H1 (cell line): ENCODE measurements around the gene STARD7. TPM values are rescaled to one million over a fixed set of nuclear protein-coding genes. Genes with fewer than 3 reads are reported as not detected.

ENCODE experiments used
- CHD1 ChIP-seq: IDR thresholded peaks from 2 replicates; pipeline ENCODE4 v1.6.1; 2012; ENCODE audit warnings: low read depth, low read length, improper control_type of control experiment
- EGR1 ChIP-seq: IDR thresholded peaks from 2 replicates; pipeline ENCODE4 v1.6.1; 2011; ENCODE audit warnings: low read depth, low read length, borderline replicate concordance
- RAD21 ChIP-seq, 2 experiments: IDR thresholded peaks in 1 of 2; conservative IDR thresholded peaks in 1 of 2; 2 replicates each; pipeline ENCODE4 v1.6.1; 2011; ENCODE audit warnings: low read depth in 2 of 2, low read length in 2 of 2, improper control_type of control experiment in 1 of 2, inconsistent platforms in 1 of 2, mild to moderate bottlenecking in 1 of 2, moderate library complexity in 1 of 2
- RXRA ChIP-seq: IDR thresholded peaks from 2 replicates; pipeline ENCODE4 v1.6.1; 2011; ENCODE audit warnings: low read depth, mild to moderate bottlenecking, low read length, moderate library complexity; ENCODE audit not compliant: insufficient read depth
- polyA plus RNA-seq, 7 experiments: library from polyadenylated mRNA; depleted of rRNA in 3 of 7; stranded (reverse) in 5 of 7; unstranded in 2 of 7; fragments of >200 nt in 5 of 7; fragments of 200-250 nt in 2 of 7; gene quantifications; 1 replicate in 5 of 7; 2 replicates in 1 of 7; 4 replicates in 1 of 7; pipeline versions ENCODE4 v1.2.1 to v1.2.3, GENCODE V29; 2011 to 2013; ENCODE audit warnings: missing spikeins in 2 of 7, mixed read lengths in 2 of 7
- total RNA-seq: library from RNA; stranded (reverse); fragmentation: NEBNext Ultra II Directional; extraction: Animal tissue kit (Norgen Biotek cat#: 25700); gene quantifications from 2 replicates; pipeline ENCODE4 v1.2.1, GENCODE V29; 2021

STARD7 gene
- total and polyA plus RNA-seq, 2 of the 8 experiments (the other 6 are each of a cell fraction or from before 2014, with no cell fraction given), result 89.1 to 200 TPM

DNA sequence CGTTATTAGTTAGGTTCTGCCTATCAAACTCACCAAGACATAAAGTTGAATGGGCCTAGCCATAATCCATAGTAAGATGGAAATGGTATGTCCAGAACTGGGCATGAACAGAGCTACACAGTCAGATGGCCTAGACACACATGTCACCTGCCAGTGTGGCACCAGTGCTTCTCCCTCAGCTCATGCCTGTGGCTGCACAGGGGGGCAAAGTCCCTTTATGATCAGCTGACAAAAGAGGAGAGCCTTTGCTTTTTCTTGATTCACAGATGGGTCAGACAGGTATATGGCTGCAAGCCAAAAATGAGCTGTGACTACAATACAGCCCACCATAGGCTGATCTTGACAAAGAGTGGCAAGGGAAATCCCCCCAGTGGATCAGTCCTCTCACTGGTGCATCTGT is 28.3 kb upstream of the STARD7 start (continued):
- TF ChIP-seq CHD1 (no peak), EGR1 (no peak), RXRA (no peak), RAD21 (IDR thresholded peaks at IDR 0.05 in 1 of 2, conservative IDR thresholded peaks at IDR 0.05 in 1 of 2; ENCODE audit: low read depth in 2 of 2, low read length in 2 of 2) (no peak)
